ENCODE results near the gene TREML4. TPM values are rescaled to one million over a fixed set of nuclear protein-coding genes. Genes with fewer than 3 reads are reported as not detected.
"Not testable (repeated sequence)": the region's sequence is repeated elsewhere in the genome, so short reads cannot be mapped to it uniquely, and the experiment has no call there.

The TREML4 gene
- total and polyA plus RNA-seq, 2 experiments from 2014 or later = not detected

GRCh38 chr6:41187924-41188886 is 39.9 kb upstream of the TREML4 start:
- Histone ChIP-seq H3K9me2 (replicated peaks; ENCODE audit: insufficient read depth) (no peaks in the 10 kb centered on the region), H4K20me1 (ENCODE audit: insufficient read depth, poor library complexity, severe bottlenecking) (no peaks in the 10 kb centered on the region), H3K36me3 (replicated peaks; ENCODE audit: insufficient read depth, low read depth) (no peaks in the 10 kb centered on the region), H3K27me3 (no peaks in the 10 kb centered on the region), H3K9me3 (ENCODE audit: low read depth) (no peaks in the 10 kb centered on the region), H3K79me2 (no peaks in the 10 kb centered on the region), H3K4me2 (no peak overlapping the region), H3K4me1 (ENCODE audit: insufficient read depth) (no peaks in the 10 kb centered on the region), H3K27ac (no peak overlapping the region), H3K4me3 (no peak overlapping the region), H2AFZ (no peak overlapping the region)
- 88% methylated on average over 8 of the region's 8 CpGs for WGBS (ENCODE audit: low lambda C conversion rate, missing lambda C conversion rate)
- no peak for DNase-seq (ENCODE audit: low spot score)
- no peak for TF ChIP-seq EZH2 (IDR thresholded peaks at IDR 0.05; ENCODE audit: borderline replicate concordance)
- TF ChIP-seq CTCF (IDR thresholded peaks at IDR 0.05; ENCODE audit: poor library complexity) = no peak
- TF ChIP-seq EZH2phosphoT487 (IDR thresholded peaks at IDR 0.05; ENCODE audit: low read depth, severe bottlenecking, unreplicated experiment) = no peak

- not testable (repeated sequence) for H3K9me3 ChIP-seq (ENCODE audit: low read depth); H3K9me2 ChIP-seq (replicated peaks; ENCODE audit: insufficient read depth); DNase-seq (ENCODE audit: low spot score); H3K27ac ChIP-seq; H4K20me1 ChIP-seq (ENCODE audit: insufficient read depth, poor library complexity, severe bottlenecking); H3K79me2 ChIP-seq; H2AFZ ChIP-seq; H3K4me1 ChIP-seq (ENCODE audit: insufficient read depth); H3K27me3 ChIP-seq; H3K4me3 ChIP-seq; H3K4me2 ChIP-seq; H3K36me3 ChIP-seq (replicated peaks; ENCODE audit: insufficient read depth, low read depth)
These were observed 39.1 kb upstream of the TREML4 start for GRCh38 chr6:41189046-41189445.

- Histone ChIP-seq H3K79me2 (no peaks in the 10 kb centered on the region), H3K27me3 (no peaks in the 10 kb centered on the region), H3K36me3 (replicated peaks; ENCODE audit: insufficient read depth, low read depth) (no peaks in the 10 kb centered on the region), H3K27ac (no peak overlapping the region), H3K9me2 (replicated peaks; ENCODE audit: insufficient read depth) (no peaks in the 10 kb centered on the region), H3K4me1 (ENCODE audit: insufficient read depth) (no peaks in the 10 kb centered on the region), H3K9me3 (ENCODE audit: low read depth) (no peaks in the 10 kb centered on the region), H3K4me2 (no peak overlapping the region), H2AFZ (no peak overlapping the region), H4K20me1 (ENCODE audit: insufficient read depth, poor library complexity, severe bottlenecking) (no peaks in the 10 kb centered on the region), H3K4me3 (no peak overlapping the region)
- no peak for TF ChIP-seq EZH2 (IDR thresholded peaks at IDR 0.05; ENCODE audit: borderline replicate concordance)
- TF ChIP-seq EZH2phosphoT487 (IDR thresholded peaks at IDR 0.05; ENCODE audit: low read depth, severe bottlenecking, unreplicated experiment) = no peak
- no peak for TF ChIP-seq CTCF (IDR thresholded peaks at IDR 0.05; ENCODE audit: poor library complexity)
- DNase-seq (ENCODE audit: low spot score) = no peak
- 98% methylated on average over 2 of the region's 2 CpGs for WGBS (ENCODE audit: low lambda C conversion rate, missing lambda C conversion rate)
These were observed 38.2 kb upstream of the TREML4 start for GRCh38 chr6:41189967-41190366.

GRCh38 chr6:41190791-41191190 is 37.4 kb upstream of the TREML4 start:
- Histone ChIP-seq H3K79me2 (no peaks in the 10 kb centered on the region), H3K27me3 (peaks cover 8% of the 10 kb centered on the region), H3K4me1 (ENCODE audit: insufficient read depth) (no peaks in the 10 kb centered on the region), H4K20me1 (ENCODE audit: insufficient read depth, poor library complexity, severe bottlenecking) (no peaks in the 10 kb centered on the region), H3K4me2 (no peak overlapping the region), H2AFZ (no peak overlapping the region), H3K4me3 (no peak overlapping the region), H3K9me3 (ENCODE audit: low read depth) (no peaks in the 10 kb centered on the region), H3K36me3 (replicated peaks; ENCODE audit: insufficient read depth, low read depth) (no peaks in the 10 kb centered on the region), H3K27ac (no peak overlapping the region), H3K9me2 (replicated peaks; ENCODE audit: insufficient read depth) (no peaks in the 10 kb centered on the region)
- DNase-seq (ENCODE audit: low spot score) = no peak
- TF ChIP-seq CTCF (IDR thresholded peaks at IDR 0.05; ENCODE audit: poor library complexity) (no peak), EZH2 (IDR thresholded peaks at IDR 0.05; ENCODE audit: borderline replicate concordance) (no peak), EZH2phosphoT487 (IDR thresholded peaks at IDR 0.05; ENCODE audit: low read depth, severe bottlenecking, unreplicated experiment) (no peak)
- 84% methylated on average over 3 of the region's 3 CpGs for WGBS (ENCODE audit: low lambda C conversion rate, missing lambda C conversion rate)
